Sigmoid colon (tissue), 4 donors: ENCODE results near the gene CWH43.

Source experiments
- CTCF ChIP-seq, 4 experiments: fragments of 450-650 bp in 3 of 4; fragments of 200-600 bp in 1 of 4; IDR thresholded peaks; one replicate each; pipeline ENCODE4 v1.5.1; 2016 to 2019; ENCODE audit warnings: antibody characterized with exemption in 4 of 4, mild to moderate bottlenecking in 3 of 4, moderate library complexity in 2 of 4
- EP300 ChIP-seq, 4 donors: sonication (generic); formaldehyde crosslinking; IDR thresholded peaks; one replicate each; pipeline ENCODE4 v1.6.1; 2017; ENCODE audit warnings: antibody characterized with exemption in 4 of 4
- POLR2A ChIP-seq, 2 donors: fragments of 450-650 bp; IDR thresholded peaks; one replicate each; pipeline ENCODE4 v1.6.1; 2016; ENCODE audit warnings: antibody characterized with exemption in 2 of 2, mild to moderate bottlenecking in 2 of 2, moderate library complexity in 2 of 2
- POLR2AphosphoS5 ChIP-seq, 4 donors: sonication (generic); formaldehyde crosslinking; IDR thresholded peaks; one replicate each; pipeline ENCODE4 v1.6.1; 2017; ENCODE audit warnings: antibody characterized with exemption in 4 of 4

- TF ChIP-seq CTCF (IDR thresholded peaks at IDR 0.05) (no peak), POLR2AphosphoS5 (IDR thresholded peaks at IDR 0.05) (no peak), EP300 (IDR thresholded peaks at IDR 0.05) (no peak), POLR2A (IDR thresholded peaks at IDR 0.05) (no peak)
These were observed 40.1 kb upstream of the CWH43 start for GRCh38 chr4:48945981-48946380.
